HCT116 (cell line): ENCODE measurements around the gene THSD4. TPM values are rescaled to one million over a fixed set of nuclear protein-coding genes. Genes with fewer than 3 reads are reported as not detected.

Experiments used
- ATAC-seq: fragments of 200-7000 bp; cut with Tn5 transposase; 2 replicates; pipeline ENCODE4 v1.9.1; 2020; ENCODE audit warnings: mild to moderate bottlenecking, moderate library complexity
- BruUV-seq: library from RNA; stranded (reverse); fragments of 400-500 nt; replicated peaks from 2 replicates; lab custom pipeline; 2021; lab: Mats Ljungman, UMichigan
- CTCF ChIA-PET: fragments of 300-600 bp; sonication (Branson Sonifier 250); formaldehyde crosslinking; loops from one replicate; lab custom pipeline; 2021; ENCODE audit warnings: antibody characterized with exemption; lab: Charles Lee
- POLR2A ChIA-PET: fragments of 300-600, 350-600 bp; sonication (Branson Sonifier 250); formaldehyde crosslinking; loops from one replicate; lab custom pipeline; 2021; ENCODE audit warnings: antibody characterized with exemption; lab: Charles Lee
- RAD21 ChIA-PET, 2 experiments: fragments of 300-600 bp; sonication (Branson Sonifier 250); formaldehyde crosslinking; loops; one replicate each; lab custom pipeline; 2023; ENCODE audit warnings: low total read pairs in 2 of 2; ENCODE audit not compliant: uncharacterized antibody in 2 of 2, unreplicated experiment in 2 of 2, low non-redundant PET in 1 of 2; lab: Charles Lee
- DNase-seq: peaks from one replicate; pipeline ENCODE4 v3.0.0-alpha.2; 2010; ENCODE audit warnings: low read depth, low spot score
- H2AFZ ChIP-seq: fragments of 200-600 bp; shearing (Covaris generic), sonication (generic); 2 replicates; pipeline ENCODE4 v1.6.1; 2017; ENCODE audit warnings: low read depth, mixed run types, mixed read lengths, antibody characterized with exemption, low read length; ENCODE audit not compliant: poor library complexity, severe bottlenecking
- H3K27ac ChIP-seq: 2 replicates; pipeline ENCODE4 v1.5.1; 2012; ENCODE audit warnings: low read depth, low read length
- H3K27me3 ChIP-seq: fragments of 200-600 bp; sonication (generic); 2 replicates; pipeline ENCODE4 v1.6.1; 2016; ENCODE audit warnings: mixed run types, low read length, mixed read lengths; ENCODE audit not compliant: insufficient read depth
- H3K36me3 ChIP-seq, 2 experiments: fragments of 200-500 bp in 1 of 2; fragments of 200-600 bp in 1 of 2; sonication (Bioruptor generic) in 1 of 2; sonication (generic) in 1 of 2; 2 replicates each; pipeline versions ENCODE4 v1.5.1 to v1.6.1; 2014 to 2016; ENCODE audit warnings: low read length in 2 of 2, inconsistent platforms in 1 of 2, mixed read lengths in 1 of 2, mixed run types in 1 of 2; ENCODE audit not compliant: insufficient read depth in 2 of 2, control insufficient read depth in 1 of 2
- H3K4me1 ChIP-seq, 2 experiments: fragments of 200-600 bp in 1 of 2; sonication (generic) in 1 of 2; 2 replicates each; pipeline versions ENCODE4 v1.5.1 to v1.6.1; 2012 to 2017; ENCODE audit warnings: low read length in 2 of 2, inconsistent platforms in 1 of 2, mild to moderate bottlenecking in 1 of 2, mixed read lengths in 1 of 2, mixed run types in 1 of 2, moderate library complexity in 1 of 2; ENCODE audit not compliant: insufficient read depth in 2 of 2, control insufficient read depth in 1 of 2
- H3K4me2 ChIP-seq: fragments of 200-600 bp; sonication (generic); 2 replicates; pipeline ENCODE4 v1.6.1; 2017; ENCODE audit warnings: mixed run types, low read length, mixed read lengths
- H3K4me3 ChIP-seq, 2 experiments: fragments of 200-600 bp in 1 of 2; sonication (generic) in 1 of 2; replicated peaks in 1 of 2; 2 replicates each; pipeline ENCODE4 v1.5.1; 2011 to 2016; ENCODE audit warnings: low read length in 2 of 2, control low read depth in 1 of 2, low read depth in 1 of 2, mild to moderate bottlenecking in 1 of 2, mixed read lengths in 1 of 2, mixed run types in 1 of 2
- H3K79me2 ChIP-seq: fragments of 200-600 bp; sonication (generic); 2 replicates; pipeline ENCODE4 v1.6.1; 2017; ENCODE audit warnings: mild to moderate bottlenecking, mixed run types, low read length, moderate library complexity, mixed read lengths; ENCODE audit not compliant: insufficient read depth
- H3K9ac ChIP-seq: fragments of 200-600 bp; sonication (generic); 2 replicates; pipeline ENCODE4 v1.6.1; 2016; ENCODE audit warnings: low read length, mixed read lengths
- H3K9me2 ChIP-seq: fragments of 200-600 bp; sonication (generic), shearing (Covaris generic); 2 replicates; pipeline ENCODE4 v1.6.1; 2017; ENCODE audit warnings: mixed run types, mild to moderate bottlenecking, moderate library complexity; ENCODE audit not compliant: insufficient read depth
- H3K9me3 ChIP-seq, 2 experiments: fragments of 200-500 bp in 1 of 2; fragments of 200-600 bp in 1 of 2; sonication (Bioruptor generic) in 1 of 2; sonication (generic) in 1 of 2; 2 replicates each; pipeline ENCODE4 v1.6.1; 2014 to 2017; ENCODE audit warnings: low read length in 2 of 2, mixed read lengths in 2 of 2, inconsistent platforms in 1 of 2, low read depth in 1 of 2, mild to moderate bottlenecking in 1 of 2, mixed run types in 1 of 2, moderate library complexity in 1 of 2; ENCODE audit not compliant: control insufficient read depth in 1 of 2, insufficient read depth in 1 of 2
- H4K20me1 ChIP-seq: fragments of 200-600 bp; sonication (generic), shearing (Covaris generic); 2 replicates; pipeline ENCODE4 v1.6.1; 2017; ENCODE audit warnings: mixed run types, mild to moderate bottlenecking, moderate library complexity; ENCODE audit not compliant: insufficient read depth
- EZH2 ChIP-seq: fragments of 200-600 bp; sonication (generic); IDR thresholded peaks from 2 replicates; pipeline ENCODE4 v1.6.1; 2017; ENCODE audit warnings: antibody characterized with exemption, mixed run types
- EZH2phosphoT487 ChIP-seq: fragments of 200-600 bp; IDR thresholded peaks from 2 replicates; pipeline ENCODE4 v1.6.1; 2018; ENCODE audit warnings: antibody characterized with exemption, borderline replicate concordance
- FOSL1 ChIP-seq: IDR thresholded peaks from 2 replicates; pipeline ENCODE4 v1.6.1; 2012; ENCODE audit warnings: low read depth
- YY1 ChIP-seq: IDR thresholded peaks from 2 replicates; pipeline ENCODE4 v1.6.1; 2011; ENCODE audit warnings: low read length, low read depth, moderate library complexity, mild to moderate bottlenecking; ENCODE audit not compliant: insufficient replicate concordance; ENCODE audit errors: extremely low read depth
- ZFX ChIP-seq: fragments of 450-650 bp; IDR thresholded peaks from 2 replicates; pipeline ENCODE4 v1.6.1; 2017
- intact Hi-C: fragments of 100-400 bp; cut with micrococcal nuclease; formaldehyde crosslinking; loops from 2 replicates; pipeline ENCODE4 v1.10.0; 2022
- total RNA-seq: library from RNA; stranded (reverse); gene quantifications from one replicate; pipeline ENCODE4 v1.2.1, GENCODE V29; 2021; ENCODE audit not compliant: unreplicated experiment
- TF ChIP-seq, protein P1 (sequence below): IDR thresholded peaks from 2 replicates; pipeline ENCODE4 v1.6.1; 2012
- TF ChIP-seq, protein P2 (sequence below): IDR thresholded peaks from 2 replicates; pipeline ENCODE4 v1.6.1; 2011; ENCODE audit warnings: mild to moderate bottlenecking, low read length, moderate library complexity; ENCODE audit not compliant: insufficient replicate concordance; ENCODE audit errors: extremely low read depth

THSD4 gene
- total RNA-seq, 1 experiment from 2014 or later = 30.5 TPM

DNA sequence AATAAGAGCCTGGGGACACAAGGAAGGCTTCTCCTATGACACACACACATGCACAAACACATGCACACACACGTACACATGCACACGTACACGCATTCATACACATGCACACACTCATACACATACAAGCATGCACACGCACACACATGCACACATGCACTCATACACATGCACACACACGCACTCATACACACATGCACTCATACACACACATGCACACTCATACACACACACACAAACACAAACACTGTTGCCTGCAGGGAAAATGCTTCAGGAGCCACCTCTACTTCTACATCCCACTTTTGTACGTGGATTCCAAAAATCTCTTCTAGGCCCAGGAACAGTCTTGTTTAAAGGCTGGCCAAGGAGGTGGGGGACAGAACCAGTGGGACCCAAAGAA, 674.3 kb downstream of the THSD4 start:
- peak overlapping the region; percentile 59 for H3K4me2 ChIP-seq
- H3K36me3 ChIP-seq = no peaks in the 10 kb centered on the region
- no peak overlapping the region for H3K4me3 ChIP-seq
- H3K4me1 ChIP-seq = peaks cover 30 to 33% of the 10 kb centered on the region in 2 experiments
- H3K9ac ChIP-seq = no peak overlapping the region
- H3K9me3 ChIP-seq = no peaks in the 10 kb centered on the region
- intact Hi-C loops = no loop called here
- no TSS peak for BruUV-seq
- TF ChIP-seq EZH2 (no peak), ZFX (no peak), YY1 (no peak), FOSL1 (no peak), EZH2phosphoT487 (no peak)
- TF ChIP-seq, protein P1, sequence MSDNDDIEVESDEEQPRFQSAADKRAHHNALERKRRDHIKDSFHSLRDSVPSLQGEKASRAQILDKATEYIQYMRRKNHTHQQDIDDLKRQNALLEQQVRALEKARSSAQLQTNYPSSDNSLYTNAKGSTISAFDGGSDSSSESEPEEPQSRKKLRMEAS = no peak
- TF ChIP-seq, protein P2, sequence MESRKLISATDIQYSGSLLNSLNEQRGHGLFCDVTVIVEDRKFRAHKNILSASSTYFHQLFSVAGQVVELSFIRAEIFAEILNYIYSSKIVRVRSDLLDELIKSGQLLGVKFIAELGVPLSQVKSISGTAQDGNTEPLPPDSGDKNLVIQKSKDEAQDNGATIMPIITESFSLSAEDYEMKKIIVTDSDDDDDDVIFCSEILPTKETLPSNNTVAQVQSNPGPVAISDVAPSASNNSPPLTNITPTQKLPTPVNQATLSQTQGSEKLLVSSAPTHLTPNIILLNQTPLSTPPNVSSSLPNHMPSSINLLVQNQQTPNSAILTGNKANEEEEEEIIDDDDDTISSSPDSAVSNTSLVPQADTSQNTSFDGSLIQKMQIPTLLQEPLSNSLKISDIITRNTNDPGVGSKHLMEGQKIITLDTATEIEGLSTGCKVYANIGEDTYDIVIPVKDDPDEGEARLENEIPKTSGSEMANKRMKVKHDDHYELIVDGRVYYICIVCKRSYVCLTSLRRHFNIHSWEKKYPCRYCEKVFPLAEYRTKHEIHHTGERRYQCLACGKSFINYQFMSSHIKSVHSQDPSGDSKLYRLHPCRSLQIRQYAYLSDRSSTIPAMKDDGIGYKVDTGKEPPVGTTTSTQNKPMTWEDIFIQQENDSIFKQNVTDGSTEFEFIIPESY = no peak
- no peaks in the 10 kb centered on the region for H3K9me2 ChIP-seq
- DNase-seq (no peak), ATAC-seq (no peak)
- POLR2A ChIA-PET = no interaction called here
- H3K27ac ChIP-seq = no peak overlapping the region
- H3K27me3 ChIP-seq = no peaks in the 10 kb centered on the region
- no peaks in the 10 kb centered on the region for H4K20me1 ChIP-seq
- no peaks in the 10 kb centered on the region for H3K79me2 ChIP-seq
- CTCF ChIA-PET = interaction anchor here (1.6 to 4.0 kb wide), 3 partner anchors 9 to 46 kb away, joined by 5 to 28 read pairs (median 23); no protein-coding TSS in a partner anchor
- no peak overlapping the region for H2AFZ ChIP-seq
- RAD21 ChIA-PET = no interaction called here
